Left kidney (tissue), 2 donors: Measurements from ENCODE around the gene TBC1D16. TPM values are rescaled to one million over a fixed set of nuclear protein-coding genes. Genes with fewer than 3 reads are reported as not detected.
"Not testable (repeated sequence)": the region's sequence is repeated elsewhere in the genome, so short reads cannot be mapped to it uniquely, and the experiment has no call there.

Experiments
- DNase-seq: peaks from one replicate; pipeline ENCODE4 v3.0.0-alpha.2; 2013
- polyA plus RNA-seq: library from polyadenylated mRNA; unstranded; fragments of 120-200 nt; gene quantifications from one replicate; pipeline ENCODE4 v1.2.1, GENCODE V29; 2013; ENCODE audit not compliant: insufficient read length

The TBC1D16 gene
- polyA plus RNA-seq, 1 donor: 33.1 TPM

DNA sequence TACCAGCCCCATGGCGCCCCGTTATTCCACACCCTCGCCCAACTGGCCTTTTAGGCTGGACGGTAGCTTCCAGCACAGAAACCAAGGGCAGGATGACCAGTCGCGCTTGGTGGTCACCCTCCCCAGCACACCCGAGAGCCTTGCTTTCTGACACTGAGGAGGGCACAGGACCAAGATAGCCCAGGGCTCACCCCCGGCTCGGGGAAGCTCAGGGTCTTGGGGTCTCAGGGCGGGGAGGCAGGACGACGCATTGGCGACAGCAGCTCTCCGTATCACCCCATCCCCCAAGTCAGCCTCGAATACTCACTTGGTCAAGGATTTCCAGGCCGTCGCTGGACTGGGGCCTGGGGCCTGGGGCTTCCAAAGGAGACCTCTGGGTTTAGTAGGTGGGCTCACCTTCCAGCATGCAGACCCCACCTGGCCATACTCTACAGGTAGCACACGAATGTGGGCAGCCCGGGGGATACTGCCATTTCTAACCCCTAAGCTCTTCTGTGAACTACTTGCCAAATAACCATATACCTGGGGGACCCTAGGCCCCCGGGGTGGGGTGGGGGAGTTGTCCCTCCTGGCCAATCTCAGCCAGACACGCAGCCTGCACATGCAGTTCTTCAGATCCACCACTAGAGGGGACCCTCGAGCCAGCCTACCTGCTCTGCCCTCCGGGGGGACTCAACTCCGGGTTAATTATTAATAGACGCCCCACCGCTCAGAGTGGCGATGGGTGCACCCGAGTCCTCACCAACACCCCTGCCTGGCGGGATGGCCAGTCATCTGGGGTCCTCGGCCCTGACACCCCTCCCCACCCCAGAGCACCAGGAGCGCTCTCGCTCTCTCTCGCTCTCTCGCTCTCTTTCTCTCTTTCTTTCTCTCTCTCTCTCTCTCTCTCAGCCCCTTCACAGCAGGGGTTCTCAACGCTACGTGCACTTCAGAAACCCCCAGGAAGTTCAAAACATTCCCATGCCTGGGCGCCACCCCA, 30.0 kb downstream of the TBC1D16 start:
- DNase-seq: peak; percentile 42

DNA sequence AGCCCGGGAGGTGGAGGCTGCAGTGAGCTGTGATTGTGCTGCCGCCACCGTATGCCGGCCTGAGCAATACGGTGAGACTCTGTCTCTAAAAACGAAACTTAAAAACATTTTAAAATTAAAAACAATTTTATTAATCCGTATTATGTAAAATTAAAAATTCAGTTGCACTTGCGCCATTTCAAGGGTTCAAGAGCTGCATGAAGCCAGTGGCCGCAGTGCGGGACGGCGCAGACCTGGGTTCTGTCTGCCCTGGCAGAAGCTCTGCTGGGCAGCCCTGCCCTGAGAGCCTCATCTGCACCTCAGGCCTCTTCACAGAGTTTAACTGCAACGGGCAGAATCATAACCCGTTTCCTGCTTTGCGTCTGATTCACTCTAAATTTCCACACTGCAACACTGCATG, 31.7 kb downstream of the TBC1D16 start:
- no peak for DNase-seq

DNA sequence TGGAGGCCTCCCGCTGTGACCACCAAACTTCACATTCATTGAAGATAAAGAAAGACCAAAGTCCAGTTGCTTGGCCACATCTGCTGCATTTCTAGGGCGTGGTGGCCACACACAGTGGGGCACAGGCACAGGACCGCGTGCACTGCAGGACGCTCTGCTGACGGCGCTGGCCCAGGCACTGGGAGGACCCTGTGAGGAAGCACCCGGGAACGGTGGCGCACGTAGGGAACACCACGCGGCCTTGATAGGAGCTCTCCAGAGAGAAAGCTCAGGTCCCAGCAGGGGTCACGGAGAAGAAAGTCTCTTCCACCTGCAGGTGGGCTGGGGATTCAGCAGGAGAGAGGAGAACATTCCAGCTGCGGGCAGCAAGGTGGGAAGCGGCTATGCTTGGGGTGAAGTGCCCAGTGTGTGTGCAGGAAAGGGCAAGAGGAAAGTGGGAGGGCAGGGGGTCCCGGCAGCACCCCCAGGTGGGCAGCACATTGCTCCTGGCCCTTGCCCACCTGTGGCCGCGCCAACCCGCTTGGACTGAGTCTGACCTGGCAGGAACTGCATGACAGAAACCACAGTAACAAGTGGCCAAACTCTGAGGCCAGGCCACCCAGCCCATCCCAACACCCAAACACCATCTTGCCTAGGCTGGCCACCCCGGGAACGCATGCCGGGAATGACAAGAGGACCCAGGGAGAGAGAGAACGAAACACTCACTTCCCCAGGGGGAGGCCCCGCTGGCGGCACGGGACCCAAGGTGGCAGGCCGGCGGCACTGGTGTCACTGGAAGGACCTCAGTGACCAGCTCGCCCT, 32.8 kb downstream of the TBC1D16 start:
- DNase-seq: no peak

DNA sequence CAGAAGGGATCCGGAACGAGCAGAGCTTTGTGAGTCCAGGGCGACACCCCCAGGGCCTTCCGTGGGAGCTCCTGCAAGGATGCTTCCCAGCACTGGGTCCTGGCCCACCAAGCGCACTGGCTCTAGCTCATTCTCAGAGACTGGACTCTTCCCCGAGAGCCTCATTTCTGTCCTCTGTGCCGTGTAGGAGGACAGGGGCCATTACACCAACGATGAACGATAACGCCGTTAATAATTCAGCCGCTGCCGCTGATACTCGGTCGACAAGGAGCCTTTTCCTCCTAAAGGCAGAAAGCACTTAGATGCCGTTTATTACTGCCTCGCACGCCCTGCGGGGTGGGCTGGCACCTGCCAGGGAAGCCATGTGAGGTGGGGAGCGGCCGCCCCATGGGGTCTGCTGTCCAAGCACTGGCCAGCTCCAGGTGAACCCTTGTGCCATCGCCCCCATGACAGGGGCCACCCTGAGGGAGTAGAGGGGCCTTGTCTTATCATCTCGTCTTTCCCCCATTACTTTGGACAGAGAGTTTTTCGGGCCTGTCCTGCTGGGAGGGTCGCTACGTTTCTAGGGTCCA, 33.5 kb downstream of the TBC1D16 start:
- no peak for DNase-seq

DNA sequence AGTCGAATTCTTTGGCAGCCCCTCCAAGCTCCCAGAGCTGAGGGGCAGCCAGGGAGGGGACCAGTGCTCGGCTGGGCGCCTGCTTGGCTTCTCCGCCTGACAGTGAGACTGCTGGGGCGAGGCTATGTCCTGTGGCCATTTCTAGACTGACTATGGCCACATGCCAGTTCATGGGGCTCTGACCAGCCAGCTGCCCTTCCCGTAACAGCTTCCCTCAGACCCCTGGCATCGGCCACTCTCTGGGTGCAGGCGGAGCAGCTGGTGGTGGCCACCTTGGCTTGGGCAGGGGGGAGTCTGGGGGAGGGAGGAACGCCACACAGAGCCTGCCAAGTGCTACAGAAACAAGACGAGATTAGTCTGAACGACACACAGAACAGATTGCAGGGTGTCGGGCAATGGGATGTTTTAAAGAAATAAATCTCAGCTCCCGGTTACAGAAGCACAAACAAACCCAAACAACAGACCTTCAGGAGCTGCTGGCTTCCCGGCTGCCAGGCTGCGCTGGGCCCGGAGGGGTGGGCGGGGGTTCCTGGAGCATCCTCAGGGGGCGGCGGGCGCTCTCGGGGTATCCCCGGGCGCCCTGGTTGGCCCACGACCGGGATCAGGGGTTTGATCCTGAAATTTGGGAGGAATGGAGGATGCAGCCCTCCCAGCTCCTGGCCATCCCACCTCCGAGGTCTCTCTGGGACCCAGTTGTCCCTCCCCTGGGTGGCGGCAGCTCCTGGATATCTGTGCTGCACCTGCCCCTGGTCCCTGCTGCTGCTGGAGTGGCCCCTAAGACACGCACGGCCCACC, 34.5 kb downstream of the TBC1D16 start:
- no peak for DNase-seq

DNA sequence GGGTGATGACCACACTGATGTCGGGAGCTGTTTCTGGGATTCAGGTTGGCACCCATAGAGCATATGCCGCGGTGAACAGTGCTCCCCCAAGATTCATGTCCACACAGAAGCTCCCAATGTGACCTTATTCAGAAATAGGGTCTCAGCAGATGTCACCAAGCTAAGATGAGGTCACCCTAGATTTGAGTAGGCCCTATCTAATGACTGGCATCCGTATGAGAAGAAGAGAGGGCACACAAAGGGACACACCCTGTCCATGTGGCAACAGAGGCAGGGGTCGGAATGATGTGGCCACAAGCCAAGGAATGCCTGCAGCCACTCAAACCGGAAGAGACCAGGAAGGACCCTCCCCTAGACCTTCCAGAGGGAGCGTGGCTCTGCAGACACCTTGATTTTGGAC, 35.5 kb downstream of the TBC1D16 start:
- no peak for DNase-seq

DNA sequence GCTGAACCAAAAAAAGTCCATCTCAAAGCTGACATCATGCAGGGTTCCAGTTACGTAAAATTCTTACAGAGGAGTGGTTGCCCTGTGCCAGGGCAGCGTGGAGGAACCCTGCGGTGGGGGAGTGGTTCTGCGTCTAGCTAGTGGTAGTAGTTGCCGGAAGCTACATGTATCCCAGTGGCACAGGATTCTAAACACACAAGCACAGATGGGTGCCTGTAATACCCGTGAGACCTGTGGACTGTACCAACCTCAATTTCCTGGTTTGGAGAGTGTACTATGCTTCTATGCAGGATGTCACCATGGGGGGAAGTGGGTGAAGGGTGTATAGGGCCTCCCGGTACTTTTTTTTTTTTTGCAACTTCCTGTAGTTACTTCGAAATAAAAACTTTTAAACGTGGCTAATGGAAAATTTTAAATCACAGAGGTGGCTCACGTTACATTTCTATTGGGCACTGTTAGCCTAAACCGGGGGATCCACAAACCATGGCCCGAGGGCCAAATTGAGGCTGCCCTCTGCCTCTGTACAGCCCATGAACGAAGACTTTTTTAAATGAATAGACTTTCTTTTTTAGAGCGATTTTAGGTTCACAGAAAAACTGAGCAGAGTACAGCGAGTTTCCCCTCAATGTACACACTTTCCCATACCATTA, 38.5 kb downstream of the TBC1D16 start:
- DNase-seq: no peak

DNA sequence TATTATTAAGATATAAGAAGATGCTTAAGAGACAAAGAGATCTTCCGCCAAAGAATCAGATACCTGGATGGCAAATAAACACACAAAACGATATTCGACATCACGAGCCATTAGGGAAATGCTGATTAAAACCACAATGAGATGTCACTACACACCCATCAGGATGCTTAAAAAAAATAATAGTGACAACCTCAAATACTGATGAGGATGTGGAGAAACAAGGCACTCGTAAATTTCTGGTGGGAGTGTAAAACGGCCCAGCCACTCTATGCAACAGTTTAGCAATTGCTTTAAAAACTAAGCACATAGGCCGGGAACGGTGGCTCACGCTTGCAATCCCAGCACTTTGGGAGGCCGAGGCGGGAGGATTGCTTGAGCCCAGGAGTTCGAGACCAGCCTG, 39.4 kb downstream of the TBC1D16 start:
- DNase-seq: no peak

DNA sequence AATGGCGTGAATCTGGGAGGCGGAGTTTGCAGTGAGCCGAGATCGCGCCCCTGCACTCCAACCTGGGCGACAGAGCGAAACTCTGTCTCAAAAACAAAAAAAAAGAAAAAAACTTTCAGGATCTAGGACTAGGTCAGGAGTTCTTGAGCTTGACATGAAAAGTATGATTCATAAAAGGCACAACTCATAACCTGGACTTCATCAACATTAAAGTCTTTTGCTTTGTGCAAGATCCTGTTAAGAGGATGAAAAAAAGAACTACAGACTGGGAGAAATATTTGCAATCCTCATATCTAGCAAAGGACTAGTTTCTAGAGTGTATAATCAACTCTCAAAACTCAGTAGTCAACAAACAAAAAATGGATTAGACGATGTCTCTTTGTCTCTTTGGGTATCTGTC, 40.0 kb downstream of the TBC1D16 start:
- DNase-seq: no peak

DNA sequence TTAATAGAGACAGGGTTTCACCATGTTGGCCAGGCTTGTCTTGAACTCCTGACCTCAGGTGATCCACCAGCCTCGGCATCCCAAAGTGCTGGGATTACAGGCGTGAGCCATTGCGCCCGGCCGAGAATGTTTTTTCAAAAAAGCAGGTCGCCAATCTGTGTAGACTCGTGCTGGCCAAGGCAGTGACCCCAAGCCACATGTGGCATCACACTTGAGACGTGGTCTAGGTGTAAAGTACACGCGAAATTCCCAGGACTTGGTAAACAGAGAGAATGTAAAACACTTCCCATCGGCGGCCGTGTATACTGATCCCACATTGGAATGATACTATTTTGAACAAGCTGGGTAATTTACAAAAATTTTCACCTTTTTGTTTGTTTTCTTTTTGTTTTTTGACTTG, 41.1 kb downstream of the TBC1D16 start:
- no peak for DNase-seq

DNA sequence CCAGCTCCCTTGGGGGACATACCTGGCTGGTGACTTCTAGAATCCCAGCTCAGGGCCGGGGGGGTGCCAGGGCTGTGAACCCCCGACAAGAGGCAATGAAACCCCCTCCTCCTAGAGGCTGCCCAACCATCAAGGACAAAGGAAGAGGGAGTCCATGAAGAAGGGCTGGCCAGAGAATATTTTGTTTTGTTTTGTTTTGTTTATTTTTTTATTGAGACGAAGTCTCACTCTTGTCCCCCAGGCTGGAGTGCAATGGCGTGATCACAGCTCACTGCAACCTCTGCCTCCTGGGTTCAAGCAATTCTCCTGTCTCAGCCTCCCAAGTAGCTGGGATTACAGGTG, 41.5 kb downstream of the TBC1D16 start:
- not testable (repeated sequence) for DNase-seq

DNA sequence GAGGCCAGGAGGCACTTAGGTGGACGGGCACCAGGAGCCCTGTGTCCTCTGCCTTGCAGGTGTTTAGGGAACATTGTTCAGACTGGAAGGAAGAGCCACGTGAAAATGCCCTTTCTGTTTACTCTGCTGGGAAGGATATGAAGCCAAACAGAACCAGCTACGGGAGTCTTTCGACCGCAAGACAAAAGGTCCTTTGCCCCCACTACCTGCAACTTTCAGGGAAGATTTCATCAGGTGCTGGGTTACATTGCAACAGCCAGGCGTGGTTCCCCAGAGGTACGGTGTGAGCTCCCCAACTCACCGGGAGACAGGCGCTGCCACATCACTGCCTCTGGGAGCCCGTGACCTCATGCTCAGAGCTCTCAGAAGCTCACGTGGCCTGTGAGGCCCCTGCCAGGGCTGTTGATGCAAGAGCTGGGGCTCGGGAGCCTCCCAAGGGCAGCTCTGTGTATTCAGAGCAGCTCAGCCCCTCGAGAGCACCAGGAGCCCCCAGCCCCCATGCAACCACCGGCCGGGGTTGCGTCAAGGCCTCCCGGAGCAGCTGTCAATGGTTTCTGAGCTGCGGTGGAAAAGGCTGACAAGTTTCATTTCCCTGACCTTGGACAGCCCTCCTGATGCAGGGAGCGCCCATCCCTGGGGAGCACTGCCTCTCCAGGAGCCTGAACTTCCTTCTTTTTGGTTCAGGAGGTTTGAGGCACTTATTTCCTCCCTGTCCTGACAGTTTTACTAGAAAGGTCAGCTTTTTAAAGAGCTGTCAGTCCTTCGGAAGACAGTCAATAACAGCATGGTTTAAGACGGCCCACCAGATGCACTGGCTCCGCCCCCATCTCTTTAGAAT, 42.1 kb downstream of the TBC1D16 start:
- DNase-seq: no peak

DNA sequence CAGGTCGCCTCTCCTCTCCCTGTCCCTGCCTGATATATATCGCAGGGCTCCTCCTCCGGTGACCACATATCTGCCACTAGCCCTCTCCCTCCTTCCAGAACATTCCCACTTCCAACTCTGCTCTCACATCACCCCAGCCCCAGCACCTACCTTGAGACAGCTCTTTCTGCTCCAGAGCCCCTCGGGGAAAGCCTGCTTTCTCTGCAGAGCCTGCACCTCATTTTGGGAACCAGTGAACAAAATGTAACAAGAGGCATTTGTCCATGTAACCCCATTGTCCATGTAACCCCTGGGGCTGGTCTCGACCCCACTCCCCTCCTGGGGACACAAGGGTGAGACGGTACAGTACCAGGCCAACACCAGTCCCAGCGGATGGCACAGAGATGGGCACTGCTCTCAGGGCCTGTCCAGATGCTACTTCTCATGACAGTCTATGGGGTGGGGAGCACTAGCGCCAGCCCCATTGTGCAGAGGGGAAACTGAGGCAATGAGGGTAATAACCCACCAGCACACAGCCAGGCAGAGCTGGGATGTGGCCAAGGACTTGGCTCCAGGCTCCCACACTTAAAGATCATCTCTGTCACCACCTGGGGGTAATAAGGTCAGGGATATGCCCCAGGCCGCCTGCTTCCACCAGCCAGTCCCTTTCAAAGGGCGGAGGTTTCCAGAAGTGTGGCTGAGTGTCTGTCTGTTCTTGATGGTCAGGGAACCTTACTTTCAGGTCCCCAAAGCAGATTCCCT, 42.9 kb downstream of the TBC1D16 start:
- DNase-seq: no peak

DNA sequence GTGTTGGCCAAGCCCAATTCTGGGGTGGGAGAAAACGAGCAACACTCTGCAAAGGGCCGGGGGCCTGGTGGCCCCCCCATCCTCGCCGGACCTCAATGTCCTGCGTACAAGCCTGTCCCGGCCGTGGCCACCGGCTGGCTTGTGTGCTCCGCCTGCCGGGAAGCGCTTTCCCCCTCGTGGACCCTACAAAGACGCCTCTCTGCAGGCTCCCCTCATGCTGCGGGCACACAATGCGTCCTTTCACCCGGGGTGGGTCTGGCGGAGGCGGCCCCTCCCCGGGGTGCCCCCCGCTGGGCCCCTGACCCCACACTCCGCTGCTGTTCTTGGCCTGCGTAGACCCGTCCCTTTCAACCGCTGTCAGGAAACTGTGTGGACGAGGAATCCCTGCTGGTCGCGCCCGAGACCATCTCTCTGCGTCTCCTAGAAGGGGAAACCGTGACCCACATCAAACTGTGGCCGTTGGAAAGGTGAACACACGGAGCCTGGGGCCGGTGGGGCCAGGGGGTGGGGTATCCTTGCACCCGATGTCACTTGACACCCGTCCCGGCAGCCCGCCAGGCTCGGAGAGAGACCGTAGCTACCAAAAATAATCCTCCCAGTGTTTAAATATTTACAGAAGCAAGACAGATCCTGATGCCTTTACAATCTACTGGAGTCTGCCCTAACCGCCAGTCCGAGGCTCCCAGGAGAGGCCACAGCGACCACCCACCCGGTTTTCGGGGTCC, 43.6 kb downstream of the TBC1D16 start:
- no peak for DNase-seq

DNA sequence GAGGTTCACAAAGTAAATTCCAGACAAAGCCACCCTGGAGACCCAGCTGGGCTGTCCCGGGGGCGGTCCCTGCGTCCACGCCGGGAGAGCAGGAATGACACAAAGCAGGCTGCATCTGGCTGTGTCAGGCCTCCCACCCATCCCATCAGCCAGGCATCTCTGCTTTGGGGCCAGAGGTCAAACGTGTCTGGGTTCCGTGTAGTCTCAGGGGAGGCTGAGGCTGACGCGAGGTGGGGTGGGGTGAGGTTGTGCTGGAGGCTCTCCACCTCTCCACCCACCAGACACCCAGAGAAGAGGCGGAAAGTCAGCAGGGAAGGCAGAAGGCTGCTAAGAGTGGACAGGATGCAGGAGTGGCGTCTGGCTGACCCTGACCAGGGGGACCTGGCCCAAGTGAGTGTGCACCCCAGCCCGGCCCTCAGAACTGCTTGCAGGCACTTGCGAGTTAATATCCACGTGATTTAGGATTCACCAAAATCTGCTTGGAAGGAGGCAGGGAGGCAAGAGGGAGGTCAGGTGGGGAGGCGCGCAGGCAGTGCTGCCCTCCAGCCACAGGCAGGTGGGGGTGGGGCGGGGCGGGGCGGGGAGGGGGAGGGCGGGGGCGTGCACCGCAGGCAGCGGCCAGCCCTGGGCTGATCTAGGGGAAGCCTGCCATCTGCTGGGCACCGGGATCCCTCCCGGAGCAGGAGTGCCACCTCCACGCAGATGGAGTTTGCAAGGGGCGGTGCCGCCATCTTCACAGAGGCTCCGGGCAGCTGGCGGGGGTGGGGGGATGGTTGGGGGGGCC, 44.3 kb downstream of the TBC1D16 start:
- DNase-seq: no peak

DNA sequence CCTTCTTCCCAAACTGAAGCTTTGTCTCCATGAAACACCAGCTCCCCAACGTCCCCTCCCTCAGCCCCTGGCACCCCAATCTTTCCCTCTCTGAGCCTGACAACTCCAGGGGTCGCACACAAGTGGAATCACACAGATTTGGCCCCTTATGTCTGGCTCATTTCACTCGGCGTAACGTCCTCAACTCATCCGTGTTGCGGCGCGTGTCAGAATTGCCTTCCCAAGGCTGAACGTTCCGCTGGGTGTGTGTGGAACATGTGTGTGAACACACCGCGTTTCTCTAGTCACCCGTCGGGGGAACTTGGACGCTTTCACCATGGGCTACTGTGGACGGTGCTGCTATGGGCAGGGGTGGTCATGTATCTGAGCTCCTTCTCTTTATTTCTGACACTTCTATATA, 45.0 kb downstream of the TBC1D16 start:
- no peak for DNase-seq

DNA sequence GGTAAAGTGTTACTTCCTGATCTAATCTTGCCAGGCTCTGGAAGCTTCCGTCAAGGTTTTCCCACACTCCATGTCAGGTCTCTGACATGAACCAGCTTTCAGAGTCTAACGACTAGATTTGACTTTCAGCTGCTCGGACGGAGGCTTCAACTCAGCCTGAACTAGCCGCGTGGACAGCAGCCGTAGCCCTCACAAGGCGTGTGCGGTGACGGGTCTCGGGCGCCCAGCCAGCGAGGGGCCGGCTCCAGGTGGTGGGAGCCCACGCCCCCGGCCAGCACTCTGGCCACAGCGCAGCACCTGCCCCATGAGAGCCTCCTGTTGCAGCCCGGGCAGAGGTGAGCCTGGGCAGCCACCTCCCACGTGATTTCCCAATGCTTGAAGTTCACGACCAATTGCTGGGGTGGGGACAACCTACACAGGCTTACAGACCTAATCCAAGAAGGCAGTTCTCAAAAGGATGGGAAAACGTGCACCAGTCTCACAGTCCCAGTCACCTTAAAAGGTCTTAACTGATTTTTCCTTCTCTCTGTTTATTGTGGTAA, 45.5 kb downstream of the TBC1D16 start:
- no peak for DNase-seq
